22Rv1 (cell line): ENCODE data around the gene MGME1.

Experiments used
- CTCF ChIP-seq: fragments of 450-650 bp; IDR thresholded peaks from 2 replicates; pipeline ENCODE4 v1.5.1; 2017; ENCODE audit warnings: mild to moderate bottlenecking
- ZFX ChIP-seq: fragments of 450-650 bp; IDR thresholded peaks from 2 replicates; pipeline ENCODE4 v1.6.1; 2017; ENCODE audit warnings: antibody characterized with exemption, borderline replicate concordance

- TF ChIP-seq CTCF (no peak), ZFX (no peak)
Measured at GRCh38 chr20:17919149-17919548, 49.7 kb upstream of the MGME1 start.
